ENCODE data around the gene TRMT2A. TPM values are rescaled to one million over a fixed set of nuclear protein-coding genes. Genes with fewer than 3 reads are reported as not detected.

Gene TRMT2A
- total RNA-seq, 1 donor from 2014 or later, result 31.8 TPM

DNA sequence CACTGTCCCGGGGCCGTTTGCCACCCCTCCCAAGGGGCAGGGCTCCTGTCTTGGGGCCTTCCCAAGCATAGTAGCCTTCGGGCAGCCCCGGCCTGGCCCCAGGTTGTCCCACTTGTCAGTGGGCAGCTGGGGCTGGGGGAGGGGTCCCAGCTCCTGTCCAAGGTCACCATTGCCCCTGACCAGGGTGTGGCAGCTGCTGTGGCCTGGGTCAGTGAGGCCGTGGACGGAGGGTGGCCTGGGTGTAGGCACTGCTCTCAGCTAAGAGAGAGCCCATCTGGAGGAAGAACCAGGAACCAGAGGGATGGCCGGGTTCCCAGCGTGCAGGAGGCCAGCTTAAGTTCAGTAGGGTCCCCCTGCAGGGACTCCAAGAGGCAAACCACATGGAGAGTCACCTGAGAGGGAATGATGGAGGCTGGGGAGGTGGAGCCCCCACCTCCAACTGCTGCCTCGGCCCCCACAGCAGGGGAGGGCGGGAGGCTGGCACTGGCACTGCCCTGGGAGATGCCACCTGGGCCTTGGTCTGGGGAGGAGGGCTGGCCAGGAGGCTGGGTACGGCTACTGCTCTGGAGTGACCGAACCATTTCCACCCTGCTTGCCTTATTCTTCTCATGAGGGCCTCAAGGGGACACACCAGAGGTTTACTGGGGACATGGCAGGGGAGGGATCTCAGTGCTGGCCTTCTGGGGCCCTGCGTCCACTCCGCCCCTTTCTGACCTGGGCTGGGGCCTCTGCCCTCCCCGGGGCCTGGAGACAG is 40.6 kb upstream of the TRMT2A start:
- H3K4me3 ChIP-seq (ENCODE audit: low read length in 3 of 3), result no peak overlapping the region
- peaks cover 2 to 3% (median 3%) of the 10 kb centered on the region in 3 donors for H3K4me1 ChIP-seq (ENCODE audit: control insufficient read depth in 3 of 3, insufficient read depth in 3 of 3, low read length in 3 of 3)
- H3K9me3 ChIP-seq (ENCODE audit: control insufficient read depth in 3 of 3, low read length in 3 of 3), result no peaks in the 10 kb centered on the region
- no peak overlapping the region for H3K27ac ChIP-seq (ENCODE audit: low read depth, low read length)
- no peaks in the 10 kb centered on the region for H3K36me3 ChIP-seq (ENCODE audit: control insufficient read depth in 3 of 3, insufficient read depth in 3 of 3, low read length in 3 of 3)
- H3K9ac ChIP-seq (ENCODE audit: low read depth in 1 of 3, low read length in 3 of 3), result no peak overlapping the region
- H3K27me3 ChIP-seq (ENCODE audit: control insufficient read depth in 3 of 3, insufficient read depth in 3 of 3, low read length in 3 of 3), result peaks cover 5 to 20% (median 8%) of the 10 kb centered on the region in 3 donors

DNA sequence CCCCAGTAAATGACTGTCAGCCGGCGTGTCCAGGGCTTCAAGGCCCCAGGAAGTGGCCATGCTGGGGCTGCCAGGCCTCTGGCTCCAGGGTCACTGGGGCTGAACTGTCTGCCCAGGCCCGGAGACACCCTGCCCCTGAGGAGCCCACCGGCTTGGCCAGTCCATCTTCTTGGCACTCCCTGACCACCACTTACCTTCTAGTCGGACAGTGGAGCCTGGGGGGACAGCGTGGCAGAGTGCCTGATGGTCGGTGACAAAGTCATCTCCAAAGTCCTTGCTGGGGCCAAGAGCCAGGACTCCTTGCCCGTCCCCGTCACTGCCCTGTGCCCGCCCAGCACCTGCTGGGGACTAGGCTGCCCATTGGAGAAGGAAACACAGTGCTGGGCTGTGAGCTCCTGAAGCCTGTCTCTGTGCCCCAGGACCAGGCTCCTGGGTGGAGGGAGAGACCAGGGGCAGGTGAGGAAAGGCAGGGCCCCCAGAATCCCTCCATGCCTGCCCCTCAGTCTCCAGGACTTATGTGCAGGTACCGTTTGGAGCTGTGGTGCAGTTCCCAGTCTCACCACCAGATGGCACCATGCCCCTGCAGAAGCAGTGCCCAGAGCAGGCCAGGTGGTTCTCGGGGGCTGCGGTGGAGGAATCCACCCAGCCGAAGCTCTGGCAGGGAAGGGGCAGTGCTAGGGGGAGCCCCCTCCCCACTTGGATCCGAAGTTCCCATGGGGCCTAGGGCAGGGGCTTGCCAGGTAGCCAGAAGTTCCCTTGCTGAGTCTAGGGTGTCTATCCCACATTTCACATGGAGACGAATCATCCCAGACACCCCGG is 39.8 kb upstream of the TRMT2A start:
- no peaks in the 10 kb centered on the region for H3K9me3 ChIP-seq (ENCODE audit: control insufficient read depth in 3 of 3, low read length in 3 of 3)
- H3K36me3 ChIP-seq (ENCODE audit: control insufficient read depth in 3 of 3, insufficient read depth in 3 of 3, low read length in 3 of 3), result no peaks in the 10 kb centered on the region
- H3K9ac ChIP-seq (ENCODE audit: low read depth in 1 of 3, low read length in 3 of 3), result no peak overlapping the region
- no peak overlapping the region for H3K4me3 ChIP-seq (ENCODE audit: low read length in 3 of 3)
- H3K27ac ChIP-seq (ENCODE audit: low read depth, low read length), result no peak overlapping the region
- H3K4me1 ChIP-seq (ENCODE audit: control insufficient read depth in 3 of 3, insufficient read depth in 3 of 3, low read length in 3 of 3), result peaks cover 2 to 3% (median 3%) of the 10 kb centered on the region in 3 donors
- peaks cover 5 to 20% (median 8%) of the 10 kb centered on the region in 3 donors for H3K27me3 ChIP-seq (ENCODE audit: control insufficient read depth in 3 of 3, insufficient read depth in 3 of 3, low read length in 3 of 3)

DNA sequence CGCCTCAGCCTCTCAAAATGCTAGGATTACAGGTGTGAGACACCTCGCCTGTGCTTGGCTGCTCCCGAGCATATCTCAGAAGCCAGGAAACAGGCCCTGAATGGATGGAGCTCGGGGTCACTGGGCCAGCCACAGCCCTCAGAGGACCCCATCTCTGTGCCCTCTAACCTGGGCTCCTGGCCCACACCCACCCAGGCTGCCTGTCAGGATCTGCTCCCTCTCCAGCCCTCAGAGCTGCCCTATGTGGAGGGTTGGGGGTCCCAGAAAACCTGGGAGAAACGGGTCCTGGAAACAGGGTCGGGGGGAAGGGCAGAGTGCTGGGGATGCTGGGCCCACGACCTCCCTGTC is 39.0 kb upstream of the TRMT2A start:
- Histone ChIP-seq H3K9me3 (ENCODE audit: control insufficient read depth in 3 of 3, low read length in 3 of 3) (no peaks in the 10 kb centered on the region), H3K27ac (ENCODE audit: low read depth, low read length) (no peak overlapping the region), H3K4me3 (ENCODE audit: low read length in 3 of 3) (no peak overlapping the region), H3K27me3 (ENCODE audit: control insufficient read depth in 3 of 3, insufficient read depth in 3 of 3, low read length in 3 of 3) (peaks cover 5 to 16% (median 8%) of the 10 kb centered on the region in 3 donors), H3K9ac (ENCODE audit: low read depth in 1 of 3, low read length in 3 of 3) (no peak overlapping the region), H3K4me1 (ENCODE audit: control insufficient read depth in 3 of 3, insufficient read depth in 3 of 3, low read length in 3 of 3) (peaks cover 2 to 3% (median 3%) of the 10 kb centered on the region in 3 donors), H3K36me3 (ENCODE audit: control insufficient read depth in 3 of 3, insufficient read depth in 3 of 3, low read length in 3 of 3) (no peaks in the 10 kb centered on the region)

DNA sequence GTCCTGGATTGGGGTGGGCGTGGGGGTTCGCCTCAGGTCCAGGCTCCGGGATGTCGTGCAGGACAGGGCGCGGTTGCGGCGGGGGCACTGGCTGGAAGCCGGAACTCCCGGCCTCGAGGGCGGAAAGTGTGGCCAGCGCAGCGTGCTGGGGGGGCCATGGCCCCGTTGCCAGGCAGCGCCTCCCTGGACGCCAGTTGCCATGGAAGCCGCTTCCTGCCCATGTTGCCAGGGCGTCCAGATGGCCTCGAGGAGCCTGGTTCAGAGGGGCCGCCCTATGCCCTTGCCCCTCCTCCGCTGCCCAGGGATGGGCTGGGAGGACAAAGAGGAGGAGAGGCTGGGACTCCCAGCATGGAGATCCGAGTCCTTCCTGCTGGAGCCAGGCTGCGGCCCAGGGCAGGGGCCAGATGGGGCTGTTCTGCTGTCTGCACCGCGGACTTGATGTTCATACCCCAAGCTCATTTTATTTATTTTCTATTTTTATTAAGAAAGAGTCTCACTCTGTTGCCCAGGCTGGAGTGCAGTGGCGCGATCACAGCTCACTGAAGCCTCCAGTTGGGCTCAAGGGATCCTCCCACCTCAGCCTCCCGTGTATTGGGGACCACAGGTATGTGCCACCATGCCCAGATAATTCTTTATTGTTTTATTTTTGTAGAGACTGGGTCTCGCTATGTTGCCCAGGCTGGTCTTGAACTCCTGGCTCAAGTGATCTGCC is 38.5 kb upstream of the TRMT2A start:
- Histone ChIP-seq H3K27ac (ENCODE audit: low read depth, low read length) (no peak overlapping the region), H3K36me3 (ENCODE audit: control insufficient read depth in 3 of 3, insufficient read depth in 3 of 3, low read length in 3 of 3) (no peaks in the 10 kb centered on the region), H3K9me3 (ENCODE audit: control insufficient read depth in 3 of 3, low read length in 3 of 3) (no peaks in the 10 kb centered on the region), H3K4me1 (ENCODE audit: control insufficient read depth in 3 of 3, insufficient read depth in 3 of 3, low read length in 3 of 3) (peaks cover 2 to 3% (median 3%) of the 10 kb centered on the region in 3 donors), H3K4me3 (ENCODE audit: low read length in 3 of 3) (no peak overlapping the region), H3K27me3 (ENCODE audit: control insufficient read depth in 3 of 3, insufficient read depth in 3 of 3, low read length in 3 of 3) (peaks cover 5 to 14% (median 8%) of the 10 kb centered on the region in 3 donors), H3K9ac (ENCODE audit: low read depth in 1 of 3, low read length in 3 of 3) (no peak overlapping the region)

DNA sequence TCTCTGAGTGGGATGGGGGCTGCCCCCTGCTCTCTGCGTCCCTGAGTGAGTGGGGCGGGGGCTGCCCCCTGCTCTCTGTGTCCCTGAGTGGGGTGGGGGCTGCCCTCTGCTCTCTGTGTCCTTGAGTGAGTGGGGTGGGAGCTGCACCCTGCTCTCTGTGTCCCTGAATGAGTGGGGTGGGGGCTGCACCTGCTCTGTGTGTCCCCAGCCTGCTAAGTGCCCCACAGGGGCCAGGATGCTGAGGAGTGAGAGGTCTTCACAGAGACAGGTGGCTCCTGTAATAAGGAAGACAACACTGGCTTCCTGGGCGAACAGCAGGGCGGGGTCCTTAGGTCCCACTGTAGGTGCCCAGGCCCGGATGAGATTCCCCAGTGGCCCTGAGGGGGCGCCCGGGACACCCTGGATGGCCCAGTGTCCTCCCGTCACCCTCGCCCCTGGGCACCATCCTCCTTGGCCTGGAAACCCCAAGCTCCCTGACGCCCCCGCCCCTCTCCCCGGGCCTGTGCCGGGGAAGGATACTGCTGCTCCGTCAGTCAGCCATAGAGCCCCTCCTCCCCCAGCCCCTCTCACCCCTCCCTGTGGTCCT is 37.7 kb upstream of the TRMT2A start:
- Histone ChIP-seq H3K36me3 (ENCODE audit: control insufficient read depth in 3 of 3, insufficient read depth in 3 of 3, low read length in 3 of 3) (no peaks in the 10 kb centered on the region), H3K27ac (ENCODE audit: low read depth, low read length) (no peak overlapping the region), H3K4me3 (ENCODE audit: low read length in 3 of 3) (no peak overlapping the region), H3K9ac (ENCODE audit: low read depth in 1 of 3, low read length in 3 of 3) (peak overlapping the region in 1 of 3 donors; percentile 33), H3K27me3 (ENCODE audit: control insufficient read depth in 3 of 3, insufficient read depth in 3 of 3, low read length in 3 of 3) (peaks cover 5 to 14% (median 8%) of the 10 kb centered on the region in 3 donors), H3K9me3 (ENCODE audit: control insufficient read depth in 3 of 3, low read length in 3 of 3) (no peaks in the 10 kb centered on the region), H3K4me1 (ENCODE audit: control insufficient read depth in 3 of 3, insufficient read depth in 3 of 3, low read length in 3 of 3) (peaks cover 2 to 3% (median 3%) of the 10 kb centered on the region in 3 donors)

DNA sequence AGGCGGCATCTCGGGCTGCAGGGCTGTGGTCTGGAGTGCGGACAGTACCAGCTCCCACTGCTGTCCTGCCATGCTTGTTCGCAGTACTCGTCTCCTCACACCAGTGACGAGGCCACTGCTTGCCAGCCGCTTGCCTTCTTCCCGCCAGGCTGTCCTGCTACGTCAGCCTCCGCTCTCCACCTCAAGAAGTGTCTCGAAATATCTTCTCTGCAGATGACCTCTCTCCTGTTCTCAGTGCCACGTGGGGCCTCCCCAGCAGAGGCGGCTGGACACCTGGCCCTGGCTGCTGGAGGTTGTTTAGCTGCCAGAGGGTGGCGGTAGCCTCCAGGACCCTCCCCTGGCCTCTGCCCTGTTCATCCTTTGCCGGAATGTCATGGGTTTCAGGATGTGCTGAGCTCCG is 36.9 kb upstream of the TRMT2A start:
- no peak overlapping the region for H3K4me3 ChIP-seq (ENCODE audit: low read length in 3 of 3)
- peaks cover 2 to 3% (median 3%) of the 10 kb centered on the region in 3 donors for H3K4me1 ChIP-seq (ENCODE audit: control insufficient read depth in 3 of 3, insufficient read depth in 3 of 3, low read length in 3 of 3)
- no peaks in the 10 kb centered on the region for H3K9me3 ChIP-seq (ENCODE audit: control insufficient read depth in 3 of 3, low read length in 3 of 3)
- H3K9ac ChIP-seq (ENCODE audit: low read depth in 1 of 3, low read length in 3 of 3), result no peak overlapping the region
- no peaks in the 10 kb centered on the region for H3K36me3 ChIP-seq (ENCODE audit: control insufficient read depth in 3 of 3, insufficient read depth in 3 of 3, low read length in 3 of 3)
- peaks cover 5 to 14% (median 8%) of the 10 kb centered on the region in 3 donors for H3K27me3 ChIP-seq (ENCODE audit: control insufficient read depth in 3 of 3, insufficient read depth in 3 of 3, low read length in 3 of 3)
- H3K27ac ChIP-seq (ENCODE audit: low read depth, low read length), result no peak overlapping the region

DNA sequence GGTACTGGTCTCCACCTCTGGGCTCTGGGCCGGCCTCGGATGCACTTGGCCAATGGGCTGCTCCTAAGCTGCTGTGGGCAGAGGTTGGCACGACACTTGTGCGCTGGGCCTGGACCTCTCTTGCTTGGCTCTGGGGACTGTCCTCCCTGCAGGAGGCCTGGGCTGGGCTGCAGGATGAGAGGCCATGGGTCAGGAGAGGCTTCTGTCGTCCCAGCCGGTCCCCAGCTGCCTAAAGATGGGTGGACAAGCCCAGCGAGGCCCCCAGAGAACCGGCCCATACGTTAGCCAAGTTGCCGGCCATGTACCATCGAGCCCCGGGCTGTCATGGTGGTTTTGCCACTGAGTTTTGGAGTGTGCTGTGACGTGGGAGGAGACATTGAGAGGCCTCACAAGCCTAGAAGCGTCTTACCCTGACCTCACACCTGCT is 35.5 kb upstream of the TRMT2A start:
- Histone ChIP-seq H3K27ac (ENCODE audit: low read depth, low read length) (no peak overlapping the region), H3K9me3 (ENCODE audit: control insufficient read depth in 3 of 3, low read length in 3 of 3) (no peaks in the 10 kb centered on the region), H3K27me3 (ENCODE audit: control insufficient read depth in 3 of 3, insufficient read depth in 3 of 3, low read length in 3 of 3) (peaks cover 5 to 12% (median 8%) of the 10 kb centered on the region in 3 donors), H3K36me3 (ENCODE audit: control insufficient read depth in 3 of 3, insufficient read depth in 3 of 3, low read length in 3 of 3) (no peaks in the 10 kb centered on the region), H3K4me3 (ENCODE audit: low read length in 3 of 3) (no peak overlapping the region), H3K9ac (ENCODE audit: low read depth in 1 of 3, low read length in 3 of 3) (no peak overlapping the region), H3K4me1 (ENCODE audit: control insufficient read depth in 3 of 3, insufficient read depth in 3 of 3, low read length in 3 of 3) (peaks cover 2 to 3% (median 3%) of the 10 kb centered on the region in 3 donors)

DNA sequence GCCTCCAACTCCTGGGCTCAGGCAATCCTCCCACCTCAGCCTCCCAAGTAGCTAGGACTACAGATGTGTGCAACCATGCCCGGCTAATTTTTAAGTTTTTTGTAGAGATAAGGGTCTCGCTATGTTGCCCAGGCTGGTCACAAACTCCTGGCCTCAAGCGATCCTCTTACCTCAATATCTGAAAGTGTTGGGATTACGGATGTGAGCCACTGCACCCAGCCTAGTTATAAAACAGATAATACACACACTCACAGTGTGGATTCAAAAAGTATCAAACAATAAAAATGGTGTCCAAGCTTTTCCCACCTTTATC is 34.2 kb upstream of the TRMT2A start:
- Histone ChIP-seq H3K9ac (ENCODE audit: low read depth in 1 of 3, low read length in 3 of 3) (no peak overlapping the region), H3K27ac (ENCODE audit: low read depth, low read length) (no peak overlapping the region), H3K4me1 (ENCODE audit: control insufficient read depth in 3 of 3, insufficient read depth in 3 of 3, low read length in 3 of 3) (peaks cover 0 to 3% (median 0%) of the 10 kb centered on the region in 3 donors), H3K27me3 (ENCODE audit: control insufficient read depth in 3 of 3, insufficient read depth in 3 of 3, low read length in 3 of 3) (peaks cover 0 to 12% (median 5%) of the 10 kb centered on the region in 3 donors), H3K9me3 (ENCODE audit: control insufficient read depth in 3 of 3, low read length in 3 of 3) (no peaks in the 10 kb centered on the region), H3K36me3 (ENCODE audit: control insufficient read depth in 3 of 3, insufficient read depth in 3 of 3, low read length in 3 of 3) (no peaks in the 10 kb centered on the region), H3K4me3 (ENCODE audit: low read length in 3 of 3) (no peak overlapping the region)

DNA sequence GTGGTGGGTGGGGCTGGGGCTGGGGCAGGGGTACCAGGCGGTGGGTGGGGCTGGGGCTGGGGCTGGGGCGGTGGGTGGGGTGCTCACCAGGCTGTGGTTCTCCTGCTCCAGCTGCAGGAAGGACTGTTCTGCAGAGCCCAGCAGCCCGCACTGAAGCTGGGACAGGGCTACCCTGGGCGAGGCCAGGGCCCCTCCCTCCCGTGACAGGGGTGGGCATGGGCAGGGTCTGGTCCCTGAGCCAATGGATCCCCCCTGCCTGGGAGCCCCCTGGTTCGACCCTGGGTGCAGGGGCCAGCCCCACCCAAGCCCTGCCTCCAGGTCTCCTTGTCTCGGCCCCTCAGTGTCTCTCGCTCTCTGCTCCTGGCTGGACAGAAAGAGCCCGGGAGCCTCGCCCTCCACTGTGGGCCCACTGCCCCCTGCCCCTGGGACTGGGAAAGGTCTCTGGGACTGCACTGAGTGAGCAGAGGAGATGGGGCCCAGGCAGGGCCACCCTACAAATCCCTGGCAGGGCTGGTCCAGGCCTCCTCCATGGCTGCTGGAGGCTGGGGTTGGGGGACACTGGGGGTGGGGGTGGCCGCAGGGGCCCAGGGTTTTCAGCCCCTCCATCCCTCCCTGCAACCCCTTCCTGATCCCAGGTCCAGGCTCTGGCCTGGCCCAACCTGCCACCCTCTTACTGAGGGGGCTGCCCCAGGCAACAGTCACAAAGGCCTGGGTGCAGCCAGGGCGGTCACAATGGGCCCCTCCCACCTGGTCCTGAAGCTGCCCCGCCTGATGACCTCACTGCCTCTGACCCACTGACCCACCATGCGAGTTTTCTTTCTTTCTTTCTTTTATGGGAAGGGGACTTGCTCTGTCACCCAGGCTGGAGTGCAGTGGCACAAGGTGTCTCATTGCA is 33.6 kb upstream of the TRMT2A start, which contains the start of gene CCDC188:
CCDC188 (minus strand) TSS at position 675 of the 895 bp plus-strand sequence; CDS start at position 606, 69 bp downstream.
- no peaks in the 10 kb centered on the region for H3K9me3 ChIP-seq (ENCODE audit: control insufficient read depth in 3 of 3, low read length in 3 of 3)
- H3K4me3 ChIP-seq (ENCODE audit: low read length in 3 of 3), result no peak within 1 kb of the TSS

More for the DNA sequence above, 33.6 kb upstream of the TRMT2A start, which contains the start of gene CCDC188:
- Histone ChIP-seq H3K4me1 (ENCODE audit: control insufficient read depth in 3 of 3, insufficient read depth in 3 of 3, low read length in 3 of 3) (peaks cover 0 to 3% (median 0%) of the 10 kb centered on the region in 3 donors), H3K27ac (ENCODE audit: low read depth, low read length) (no peak within 1 kb of the TSS), H3K9ac (ENCODE audit: low read depth in 1 of 3, low read length in 3 of 3) (no peak within 1 kb of the TSS), H3K36me3 (ENCODE audit: control insufficient read depth in 3 of 3, insufficient read depth in 3 of 3, low read length in 3 of 3) (no peaks in the 10 kb centered on the region), H3K27me3 (ENCODE audit: control insufficient read depth in 3 of 3, insufficient read depth in 3 of 3, low read length in 3 of 3) (peaks cover 0 to 12% (median 5%) of the 10 kb centered on the region in 3 donors)

All from skeletal muscle tissue (tissue), 4 donors.